Activated naive CD4-positive, alpha-beta T cell treated with anti-CD3 and anti-CD28 coated beads, Interleukin-2, amount 10 ng/mL, durations not matched to agents 7 days and 5 days (primary cell): Measurements from ENCODE around the gene CCNL2.

ENCODE experiments used
- CTCF ChIA-PET: fragments of 350-600 bp; sonication (Branson Sonifier 250); formaldehyde crosslinking; loops from one replicate; lab custom pipeline; 2021; ENCODE audit warnings: antibody characterized with exemption; lab: Charles Lee
- DNase-seq: peaks from one replicate; pipeline ENCODE4 v3.0.0-alpha.2; 2020
- H3K27ac Mint-ChIP-seq: one replicate; pipeline ENCODE4 v1.8.0; 2021; ENCODE audit warnings: mild to moderate bottlenecking, moderate library complexity, mixed read lengths
- H3K27me3 Mint-ChIP-seq: one replicate; pipeline ENCODE4 v1.8.0; 2021; ENCODE audit warnings: mild to moderate bottlenecking, mixed read lengths
- H3K36me3 Mint-ChIP-seq: one replicate; pipeline ENCODE4 v1.8.0; 2021; ENCODE audit warnings: mixed read lengths
- H3K4me1 Mint-ChIP-seq: one replicate; pipeline ENCODE4 v1.8.0; 2021; ENCODE audit warnings: mixed read lengths
- H3K4me3 Mint-ChIP-seq: one replicate; pipeline ENCODE4 v1.8.0; 2021; ENCODE audit warnings: mild to moderate bottlenecking, moderate library complexity, mixed read lengths
- H3K9me3 Mint-ChIP-seq: one replicate; pipeline ENCODE4 v1.8.0; 2021; ENCODE audit warnings: mixed read lengths

The CCNL2 gene

DNA sequence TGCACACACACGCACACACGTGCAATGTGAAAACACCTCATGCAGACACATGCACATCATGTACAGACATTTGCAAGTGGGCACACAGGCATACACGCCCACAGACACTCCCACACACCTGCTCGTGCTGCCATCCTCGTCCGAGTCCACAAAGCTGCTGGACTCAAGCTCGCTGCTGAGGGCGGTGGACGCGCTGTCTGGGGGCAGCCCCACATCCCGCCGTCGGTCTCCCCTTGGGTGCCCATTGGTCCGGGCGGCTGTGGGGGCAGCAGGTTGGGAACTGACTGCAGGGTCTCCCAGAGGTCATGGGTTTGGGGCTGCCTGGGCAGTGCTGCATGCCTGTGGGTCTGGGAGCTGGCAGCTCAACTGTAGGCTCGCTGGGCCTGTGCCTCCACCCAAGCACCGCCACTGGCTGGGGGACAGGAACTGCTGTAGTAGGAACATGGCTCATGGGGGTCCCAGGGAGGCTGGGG, 57.5 kb downstream of the CCNL2 start:
- CTCF ChIA-PET, result no interaction called here

DNA sequence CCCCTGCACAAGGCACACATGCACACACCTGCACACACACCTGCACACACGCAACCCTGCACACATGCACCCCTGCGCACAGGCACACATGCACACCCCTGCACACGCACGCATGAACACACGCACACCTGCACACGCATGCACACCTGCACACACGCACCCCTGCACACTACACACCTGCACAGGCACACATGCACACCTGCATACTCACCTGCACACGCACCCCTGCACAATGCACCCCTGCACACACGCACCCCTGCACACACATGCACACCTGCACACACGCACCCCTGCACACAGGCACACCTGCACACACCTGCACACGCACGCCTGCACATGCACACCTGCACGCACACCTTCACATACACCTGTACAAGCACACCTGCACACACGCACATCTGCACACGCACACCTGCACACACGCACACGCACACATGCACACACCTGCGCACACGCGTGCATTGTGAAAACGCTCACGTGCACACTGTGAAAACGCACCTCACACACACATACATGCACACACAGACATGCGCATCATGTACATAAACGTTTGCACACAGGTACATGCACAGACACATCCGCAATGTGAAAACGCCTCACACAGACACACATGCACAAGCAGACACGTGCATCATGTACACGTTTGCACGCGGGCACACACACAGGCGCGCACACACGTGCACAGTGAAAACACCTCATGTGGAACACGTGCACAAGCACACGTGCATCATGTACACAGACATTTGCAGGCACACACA, 58.2 kb downstream of the CCNL2 start:
- no peak overlapping the region for H3K4me3 Mint-ChIP-seq
- peaks cover 9% of the 10 kb centered on the region for H3K9me3 Mint-ChIP-seq
- H3K27ac Mint-ChIP-seq, result peak overlapping the region; percentile 12
- no peaks in the 10 kb centered on the region for H3K4me1 Mint-ChIP-seq
- peaks cover 21% of the 10 kb centered on the region for H3K36me3 Mint-ChIP-seq
- CTCF ChIA-PET, result no interaction called here
- no peaks in the 10 kb centered on the region for H3K27me3 Mint-ChIP-seq
- DNase-seq, result no peak

More for the DNA sequence above, 57.5 kb downstream of the CCNL2 start:
- no peak for DNase-seq
- Mint-ChIP-seq H3K27me3 (no peaks in the 10 kb centered on the region), H3K4me3 (no peak overlapping the region), H3K4me1 (no peaks in the 10 kb centered on the region), H3K27ac (no peak overlapping the region), H3K9me3 (peaks cover 9% of the 10 kb centered on the region), H3K36me3 (peaks cover 21% of the 10 kb centered on the region)

DNA sequence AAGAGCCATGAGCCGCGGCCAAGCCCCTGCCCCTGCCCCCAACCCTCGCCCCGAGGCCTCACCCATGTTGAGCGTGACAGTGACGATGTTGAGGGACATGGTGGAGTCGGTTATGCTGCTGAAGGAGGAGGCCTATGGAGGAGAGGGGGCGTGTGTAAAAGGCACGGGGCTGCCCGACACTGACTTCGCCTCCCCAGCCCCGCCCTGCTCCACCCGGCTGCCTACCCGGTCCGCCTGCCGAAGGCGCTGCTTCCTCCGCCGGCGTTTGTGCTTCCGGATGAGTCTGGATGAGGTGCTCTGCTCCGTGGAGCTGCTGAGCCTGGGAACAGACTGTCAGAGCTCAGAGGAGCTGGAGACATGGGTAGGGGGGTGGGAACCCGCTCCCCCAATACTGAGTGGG, 59.0 kb downstream of the CCNL2 start:
- Mint-ChIP-seq H3K4me3 (no peak overlapping the region), H3K9me3 (peaks cover 9% of the 10 kb centered on the region), H3K27me3 (no peaks in the 10 kb centered on the region), H3K4me1 (no peaks in the 10 kb centered on the region), H3K36me3 (peaks cover 21% of the 10 kb centered on the region), H3K27ac (no peak overlapping the region)
- CTCF ChIA-PET, result no interaction called here
- no peak for DNase-seq

GRCh38 chr1:1338278-1338677, 60.9 kb downstream of the CCNL2 start:
- H3K4me3 Mint-ChIP-seq, result no peak overlapping the region
- no peak for DNase-seq
- CTCF ChIA-PET, result no interaction called here
- peaks cover 3% of the 10 kb centered on the region for H3K27me3 Mint-ChIP-seq
- H3K27ac Mint-ChIP-seq, result no peak overlapping the region
- H3K9me3 Mint-ChIP-seq, result peaks cover 9% of the 10 kb centered on the region
- no peaks in the 10 kb centered on the region for H3K4me1 Mint-ChIP-seq
- peaks cover 21% of the 10 kb centered on the region for H3K36me3 Mint-ChIP-seq

DNA sequence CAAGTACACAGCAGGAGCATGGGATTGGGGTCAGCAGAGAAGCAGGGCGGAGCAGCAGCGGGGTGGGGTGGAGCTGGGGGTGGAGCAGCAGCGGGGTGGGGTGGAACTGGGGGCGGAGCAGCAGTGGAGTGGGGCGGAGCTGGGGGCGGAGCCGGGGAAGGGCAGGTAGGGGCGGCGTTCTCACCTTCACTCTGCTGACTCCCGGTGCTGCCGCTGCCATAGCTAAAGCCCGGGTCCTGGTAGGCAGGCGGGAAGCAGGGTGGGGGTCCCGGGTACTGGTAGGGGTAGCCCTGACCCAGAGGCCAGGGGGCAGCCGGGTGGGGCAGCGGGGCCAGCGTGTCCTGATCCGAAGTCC, 61.4 kb downstream of the CCNL2 start:
- Mint-ChIP-seq H3K4me3 (no peak overlapping the region), H3K27ac (no peak overlapping the region), H3K36me3 (peaks cover 19% of the 10 kb centered on the region), H3K4me1 (no peaks in the 10 kb centered on the region), H3K27me3 (peaks cover 3% of the 10 kb centered on the region), H3K9me3 (peaks cover 9% of the 10 kb centered on the region)
- peak; percentile 47 for DNase-seq
- CTCF ChIA-PET, result no interaction called here

GRCh38 chr1:1336931-1337792, 62.0 kb downstream of the CCNL2 start:
- H3K27me3 Mint-ChIP-seq, result peaks cover 3% of the 10 kb centered on the region
- no peak overlapping the region for H3K27ac Mint-ChIP-seq
- no peak for DNase-seq
- no peak overlapping the region for H3K4me3 Mint-ChIP-seq
- peaks cover 9% of the 10 kb centered on the region for H3K9me3 Mint-ChIP-seq
- no peaks in the 10 kb centered on the region for H3K4me1 Mint-ChIP-seq
- H3K36me3 Mint-ChIP-seq, result peaks cover 17% of the 10 kb centered on the region
- CTCF ChIA-PET, result no interaction called here

GRCh38 chr1:1336446-1336845, 62.7 kb downstream of the CCNL2 start:
- CTCF ChIA-PET, result no interaction called here
- Mint-ChIP-seq H3K36me3 (peaks cover 16% of the 10 kb centered on the region), H3K27ac (no peak overlapping the region), H3K4me1 (no peaks in the 10 kb centered on the region), H3K4me3 (no peak overlapping the region), H3K27me3 (peaks cover 3% of the 10 kb centered on the region), H3K9me3 (peaks cover 9% of the 10 kb centered on the region)
- DNase-seq, result no peak

GRCh38 chr1:1335792-1336248, 63.3 kb downstream of the CCNL2 start:
- peaks cover 3% of the 10 kb centered on the region for H3K27me3 Mint-ChIP-seq
- H3K9me3 Mint-ChIP-seq, result peaks cover 4% of the 10 kb centered on the region
- CTCF ChIA-PET, result no interaction called here
- no peaks in the 10 kb centered on the region for H3K4me1 Mint-ChIP-seq
- H3K27ac Mint-ChIP-seq, result no peak overlapping the region
- H3K36me3 Mint-ChIP-seq, result peaks cover 10% of the 10 kb centered on the region
- no peak for DNase-seq
- no peak overlapping the region for H3K4me3 Mint-ChIP-seq
